G401.6 (cell line): ENCODE measurements around the gene LRRC37A.
A peak's percentile ranks its signal among the peaks of the same experiment; 100 is the strongest.
"Not testable (repeated sequence)": the region's sequence is repeated elsewhere in the genome, so short reads cannot be mapped to it uniquely, and the experiment has no call there.

ENCODE experiments used
- FAIRE-seq: peaks from 2 replicates; lab custom pipeline; 2012; peaks lifted over from hg19 to GRCh38; lab: Jason Lieb, UNC

Gene LRRC37A

GRCh38 chr17:46294831-46295230, at the start of gene LRRC37A:
TSS of gene LRRC37A (plus strand) at chr17:46295131. CDS start at chr17:46295134, 3 bp downstream.
- FAIRE-seq, result not testable (repeated sequence)

DNA sequence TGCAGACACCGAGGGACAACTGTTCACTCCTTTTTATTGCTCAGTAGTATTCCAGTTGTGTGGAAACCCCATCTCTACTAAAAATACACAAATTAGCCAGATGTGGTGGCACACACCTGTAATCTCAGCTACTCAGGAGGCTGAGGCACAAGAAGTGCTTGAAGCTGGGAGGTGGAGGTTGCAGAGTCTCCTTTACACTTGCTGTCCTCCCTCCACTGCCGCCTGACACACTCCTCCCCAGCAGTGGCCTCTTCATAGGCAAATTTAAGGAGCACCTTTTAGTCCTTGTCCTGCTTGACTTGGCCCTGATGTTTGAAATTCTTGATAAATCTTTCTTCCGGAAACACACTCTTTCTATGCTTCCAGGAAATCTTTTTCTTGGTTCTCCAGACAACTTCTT, 45.8 kb upstream of the LRRC37A start:
- not testable (repeated sequence) for FAIRE-seq

GRCh38 chr17:46252804-46253203, 42.1 kb upstream of the LRRC37A start:
- FAIRE-seq, result not testable (repeated sequence)

- FAIRE-seq, result not testable (repeated sequence)
Measured at GRCh38 chr17:46253722-46254121, 41.2 kb upstream of the LRRC37A start.

DNA sequence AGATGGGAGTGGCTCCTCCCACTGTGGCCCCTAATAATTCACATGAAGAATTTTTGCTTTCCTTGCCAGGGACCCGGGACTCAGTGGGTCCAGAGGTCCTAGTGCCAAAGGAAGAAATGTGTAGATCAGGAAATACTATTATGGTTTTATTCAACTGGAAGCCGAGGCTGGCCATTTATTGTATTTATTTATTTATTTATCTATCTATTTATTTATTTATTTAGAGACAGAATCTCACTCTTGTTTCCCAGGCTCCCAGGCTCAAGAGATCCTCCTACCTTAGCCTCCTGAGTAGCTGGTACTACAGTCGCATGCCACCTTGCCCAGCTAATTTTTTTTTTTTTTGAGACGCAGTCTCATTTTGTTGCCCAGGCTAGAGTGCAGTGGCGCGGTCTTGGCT, 40.7 kb upstream of the LRRC37A start:
- FAIRE-seq, result not testable (repeated sequence)

DNA sequence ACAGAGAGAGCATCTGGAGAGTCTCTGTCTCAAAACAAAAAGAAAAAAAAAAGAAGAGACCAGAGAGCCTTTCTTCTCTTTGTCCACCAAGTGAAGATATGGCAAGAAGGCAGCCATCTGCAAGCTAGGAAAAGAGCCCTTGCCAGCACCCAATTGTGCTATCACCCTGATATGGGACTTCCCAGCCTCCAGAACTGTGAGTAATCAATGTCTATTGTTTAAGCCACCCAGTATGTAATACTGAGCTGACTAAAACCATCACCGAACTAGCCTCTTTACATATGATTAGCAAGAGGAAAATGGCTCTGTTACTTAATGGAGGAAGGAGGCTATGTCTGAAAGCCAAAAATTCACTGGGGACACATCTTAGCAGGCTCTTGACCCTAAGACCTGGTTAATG, 38.6 kb upstream of the LRRC37A start:
- FAIRE-seq, result not testable (repeated sequence)

DNA sequence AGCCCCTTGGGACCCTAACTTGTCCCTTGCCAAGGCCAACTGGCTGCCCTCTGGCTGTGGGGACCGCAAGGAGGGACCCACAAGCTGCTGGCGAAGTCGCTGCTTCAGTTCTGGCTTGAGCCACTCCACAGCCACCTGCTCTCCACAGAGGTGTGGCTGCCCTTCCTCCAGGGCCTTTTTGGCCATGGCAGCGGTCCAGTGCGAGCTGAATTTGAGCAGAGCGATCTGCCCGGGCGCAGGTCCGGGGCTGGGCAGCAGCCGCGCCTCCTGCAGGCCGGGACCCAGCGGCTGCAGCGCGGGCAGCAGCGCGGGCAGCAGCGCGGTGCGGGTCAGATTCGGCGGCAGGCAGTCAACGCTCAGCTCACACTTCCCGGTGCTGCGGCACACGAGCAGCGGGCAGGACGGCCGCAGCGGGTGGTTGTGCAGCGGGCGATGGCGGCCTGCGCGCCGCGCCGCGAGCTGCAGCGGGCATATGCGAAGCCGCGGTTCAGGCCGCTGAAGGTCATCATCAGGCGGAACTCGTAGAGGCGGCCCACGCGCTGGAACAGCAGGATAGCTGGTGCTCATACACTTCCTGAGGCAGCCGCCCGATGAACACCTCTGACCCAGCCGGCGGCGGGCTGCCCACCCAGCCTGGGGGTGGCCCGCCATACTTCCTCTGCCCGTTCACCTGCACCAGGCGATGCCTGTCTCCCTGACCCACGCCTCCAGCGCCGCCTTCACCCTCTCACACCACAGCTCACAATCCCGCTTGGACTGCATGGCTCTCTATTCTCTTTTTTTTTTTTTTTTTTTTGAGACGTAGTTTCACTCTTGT, 34.9 kb upstream of the LRRC37A start:
- not testable (repeated sequence) for FAIRE-seq

DNA sequence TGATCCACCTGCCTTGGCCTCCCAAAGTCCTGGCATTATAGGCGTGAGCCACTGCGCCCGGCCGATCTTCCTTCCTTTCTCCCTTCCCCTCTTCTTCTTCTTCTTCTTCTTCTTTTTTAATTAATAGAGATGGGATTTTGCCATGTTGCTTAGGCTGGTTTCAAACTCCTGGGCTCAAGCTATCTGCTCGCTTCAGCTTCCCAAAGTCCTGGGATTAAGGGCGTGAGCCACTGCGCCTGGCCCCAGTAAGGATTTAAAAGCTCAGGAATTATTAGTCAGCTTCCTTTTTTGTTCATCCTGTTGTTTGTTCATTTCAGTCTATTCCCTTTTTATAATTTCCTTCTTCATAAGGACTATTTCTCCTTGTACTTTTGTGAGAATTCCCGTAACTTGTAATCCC, 32.7 kb upstream of the LRRC37A start:
- no peak for FAIRE-seq

DNA sequence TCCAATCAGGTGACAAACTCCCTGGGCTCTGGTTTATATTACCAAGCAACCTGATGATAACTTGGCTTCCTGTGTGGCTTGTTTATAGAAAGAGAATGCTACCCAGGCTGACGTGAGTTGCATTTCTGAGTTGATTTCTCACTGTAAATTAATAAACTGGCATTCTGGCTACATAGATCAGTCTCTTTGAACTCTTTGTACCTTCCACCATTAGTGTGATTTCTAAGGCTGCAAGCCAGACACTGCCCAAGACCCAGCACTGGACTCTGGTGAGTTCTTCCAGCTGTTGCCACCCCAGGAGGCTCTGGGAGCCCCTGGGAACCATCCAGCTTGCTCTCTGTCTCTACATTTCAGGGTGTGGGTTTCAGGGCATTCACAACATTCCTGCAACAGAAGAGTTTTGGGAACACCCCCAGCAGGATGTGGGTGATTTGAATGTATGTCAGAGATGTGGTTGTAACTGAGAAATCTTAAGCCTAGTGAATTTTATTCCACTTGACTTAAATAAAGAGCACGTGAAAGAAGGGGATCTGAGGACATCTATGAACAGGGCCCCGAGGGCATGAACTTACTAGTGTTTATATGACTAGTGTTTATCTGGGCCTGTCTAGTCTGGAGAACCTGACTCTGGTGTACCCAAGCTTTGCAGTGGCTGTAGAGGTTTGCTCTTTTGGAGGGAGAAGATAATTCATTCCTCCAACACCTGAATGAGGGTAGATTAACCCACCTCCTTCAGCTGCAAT, 30.3 kb upstream of the LRRC37A start:
- FAIRE-seq, result no peak

DNA sequence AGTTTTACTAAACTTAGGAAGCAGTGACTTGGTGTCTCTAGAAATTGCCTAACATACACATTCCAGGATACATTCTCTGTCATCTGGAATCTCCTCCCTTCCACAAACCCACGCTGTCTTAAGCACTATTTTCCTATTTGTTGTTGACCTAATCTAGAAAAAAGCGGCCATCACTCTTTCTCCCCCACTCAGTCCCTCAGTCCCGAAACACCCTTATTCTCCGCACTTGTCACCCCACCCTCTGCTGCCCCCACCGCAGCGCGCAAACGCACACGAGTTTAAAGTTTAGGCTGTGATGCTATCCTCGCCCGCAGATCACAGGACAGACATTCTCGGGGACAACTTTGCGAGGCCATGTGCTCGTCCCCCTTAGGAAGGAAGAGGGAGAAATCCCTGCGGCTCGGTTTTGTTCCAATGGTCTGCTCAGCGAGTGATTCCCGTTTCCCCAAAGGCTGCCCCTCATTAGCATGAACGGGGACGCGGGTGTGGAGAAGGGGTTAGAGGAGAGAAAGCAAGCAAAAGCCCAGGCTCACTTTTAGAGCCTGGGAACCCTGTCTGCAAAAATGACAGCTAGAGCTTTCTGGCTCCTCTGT, 28.8 kb upstream of the LRRC37A start:
- FAIRE-seq, result not testable (repeated sequence)

DNA sequence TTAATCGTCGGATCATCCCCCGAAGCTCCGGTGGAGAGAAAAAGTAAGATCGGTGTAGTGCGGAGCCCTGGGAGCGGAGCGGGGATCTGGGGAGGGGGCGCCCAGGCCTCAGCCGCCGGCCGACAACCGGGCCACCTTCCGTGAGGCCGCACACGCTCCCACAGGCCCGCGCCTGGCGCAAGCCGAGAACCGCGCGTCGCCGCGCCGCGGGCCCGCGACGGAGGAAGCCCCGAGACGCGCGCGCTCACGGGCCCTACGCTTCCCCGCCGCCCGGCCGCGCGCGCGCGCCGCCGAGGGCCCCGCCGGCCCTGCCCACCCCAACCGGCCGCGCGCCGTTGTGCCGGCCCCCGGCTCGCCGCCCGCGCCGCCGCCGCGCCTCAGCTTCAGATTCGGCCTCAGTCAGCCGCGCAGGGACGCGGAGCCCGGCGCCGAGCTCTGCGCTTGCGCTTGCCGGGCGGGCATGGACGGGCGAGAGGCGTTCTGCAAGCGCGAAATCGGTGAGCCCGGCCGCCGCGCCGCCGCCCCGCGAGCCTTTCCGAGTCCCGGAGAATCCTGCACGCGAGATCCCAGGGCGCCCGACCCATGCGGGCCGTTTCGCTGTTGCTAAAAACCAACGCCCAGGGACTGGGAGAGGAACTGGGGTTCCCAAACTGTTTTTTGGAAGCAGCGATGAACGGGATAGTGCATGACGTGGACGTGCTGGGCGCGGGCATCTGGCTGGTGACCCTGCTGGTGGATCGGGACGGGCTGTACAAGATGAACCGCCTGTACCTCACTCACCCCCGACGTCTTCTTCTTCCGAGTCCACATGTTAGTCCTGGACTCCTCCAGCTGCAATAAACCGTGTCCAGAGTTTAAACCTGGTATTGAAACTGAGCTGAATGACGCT, 28.0 kb upstream of the LRRC37A start:
- FAIRE-seq, result no peak

- FAIRE-seq, result no peak
Measured at GRCh38 chr17:46270032-46270431, 24.9 kb upstream of the LRRC37A start.

- FAIRE-seq, result no peak
Measured at GRCh38 chr17:46273541-46274236, 21.2 kb upstream of the LRRC37A start.

- no peak for FAIRE-seq
Measured at GRCh38 chr17:46274238-46274637, 20.7 kb upstream of the LRRC37A start.

DNA sequence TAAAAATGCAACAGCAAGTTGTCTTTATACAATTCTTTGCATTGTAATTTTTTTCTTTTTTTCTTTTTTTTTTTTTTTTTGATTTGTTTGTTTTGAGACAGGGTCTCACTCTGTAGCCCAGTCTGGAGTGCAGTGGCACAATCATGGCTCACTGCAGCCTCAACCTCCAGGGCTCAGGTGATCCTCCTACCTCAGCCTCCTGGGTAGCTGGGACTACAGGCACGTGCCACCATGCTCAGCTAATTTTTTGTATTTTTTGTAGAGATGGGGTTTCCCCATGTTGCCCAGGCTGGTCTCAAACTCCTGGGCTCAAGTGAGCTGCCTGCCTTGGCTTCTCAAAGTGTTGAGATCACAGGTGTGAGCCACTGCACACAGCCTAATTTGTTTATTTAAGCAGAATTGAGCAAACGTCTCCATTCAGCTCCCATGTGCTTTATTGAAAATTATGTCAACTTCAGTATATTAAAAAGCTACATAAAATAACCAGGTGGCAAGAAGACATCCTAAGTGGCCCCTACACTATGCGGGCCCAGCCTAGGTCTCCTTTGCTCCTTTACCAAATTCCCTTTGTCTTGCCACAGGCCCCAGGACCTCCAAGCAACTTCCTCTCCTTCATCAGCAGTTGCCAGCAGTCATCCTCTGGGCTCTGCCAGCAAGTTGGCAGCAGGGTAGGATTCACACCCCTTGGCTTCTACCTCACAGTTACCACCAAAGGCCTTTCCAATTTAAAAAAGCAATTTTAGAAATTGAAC, 18.0 kb upstream of the LRRC37A start:
- FAIRE-seq, result not testable (repeated sequence)

DNA sequence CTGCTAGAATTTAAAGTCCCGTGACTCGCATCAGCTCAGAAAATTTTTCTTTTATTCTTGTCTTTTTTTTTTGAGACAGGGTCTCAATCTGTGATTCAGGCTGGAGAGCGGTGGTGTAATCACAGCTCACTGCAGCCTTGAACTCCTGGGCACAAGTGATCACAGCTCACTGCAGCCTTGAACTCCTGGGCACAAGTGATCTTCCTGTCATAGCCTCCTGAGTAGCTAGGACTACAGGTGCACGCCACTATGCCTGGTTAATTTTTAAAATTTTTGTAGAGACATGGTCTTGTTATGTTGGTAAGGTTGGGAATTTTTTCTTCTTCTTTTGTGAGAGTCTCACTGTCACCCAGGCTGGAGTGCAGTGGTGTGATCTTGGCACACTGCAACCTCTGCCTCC, 13.6 kb upstream of the LRRC37A start:
- not testable (repeated sequence) for FAIRE-seq

DNA sequence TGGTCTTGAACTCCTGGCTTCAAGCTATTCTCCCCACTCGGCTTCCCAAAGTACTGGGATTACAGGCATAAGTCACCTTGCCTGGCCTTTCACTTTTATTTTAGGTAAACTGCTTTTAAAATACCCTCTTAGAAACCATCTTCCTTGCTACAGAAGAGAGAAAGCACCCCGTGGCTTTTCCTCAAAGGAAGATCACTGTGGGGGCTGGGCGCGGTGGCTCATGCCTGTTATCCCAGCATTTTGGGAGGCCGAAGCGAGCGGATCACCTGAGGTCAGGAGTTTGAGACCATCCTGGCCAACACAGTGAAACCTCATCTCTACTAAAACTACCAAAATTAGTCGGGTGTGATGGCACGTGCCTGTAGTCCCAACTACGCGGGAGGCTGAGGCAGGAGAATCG, 12.3 kb upstream of the LRRC37A start:
- FAIRE-seq, result not testable (repeated sequence)

DNA sequence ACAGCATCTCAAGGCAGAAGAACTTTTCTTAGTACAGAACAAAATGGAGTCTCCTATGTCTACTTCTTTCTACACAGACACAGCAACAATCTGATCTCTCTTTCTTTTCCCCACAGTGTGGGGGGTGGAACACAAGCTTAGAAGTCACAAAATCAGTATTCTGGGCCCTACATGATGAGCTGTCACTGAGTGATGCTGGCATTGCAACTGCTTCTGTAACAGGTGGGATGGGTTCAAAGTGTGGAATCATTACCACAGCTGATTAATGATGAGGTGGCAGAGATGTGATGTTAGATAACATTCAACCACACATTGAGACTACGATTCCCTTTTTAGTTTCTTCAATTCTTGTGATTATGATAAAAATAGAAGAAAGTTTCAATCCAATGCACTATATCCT, 10.5 kb upstream of the LRRC37A start:
- FAIRE-seq, result not testable (repeated sequence)

GRCh38 chr17:46285500-46285899, 9.4 kb upstream of the LRRC37A start:
- not testable (repeated sequence) for FAIRE-seq

- peak; percentile 96 for FAIRE-seq
Measured at GRCh38 chr17:46286764-46287221, 8.1 kb upstream of the LRRC37A start.
